ENCODE measurements around the gene PAGE1.

PAGE1 gene

GRCh38 chrX:49673394-49673793, 22.4 kb downstream of the PAGE1 start:
- Histone ChIP-seq H3K4me3 (ENCODE audit: low read depth, low read length, poor library complexity, severe bottlenecking) (no peak overlapping the region), H3K36me3 (ENCODE audit: insufficient read depth, low read length) (no peaks in the 10 kb centered on the region), H3K9me2 (ENCODE audit: low read depth, low read length) (no peaks in the 10 kb centered on the region), H4K20me1 (ENCODE audit: insufficient read depth, low read length) (no peaks in the 10 kb centered on the region), H3K27ac (ENCODE audit: low read depth, low read length, poor library complexity, severe bottlenecking) (no peak overlapping the region), H3K79me2 (ENCODE audit: insufficient read depth, low read length) (no peaks in the 10 kb centered on the region), H3K9me3 (ENCODE audit: low read length) (no peaks in the 10 kb centered on the region), H3K4me1 (ENCODE audit: insufficient read depth, low read length, severe bottlenecking) (no peaks in the 10 kb centered on the region), H3K4me2 (ENCODE audit: low read length) (no peak overlapping the region), H3K9ac (ENCODE audit: low read length) (no peak overlapping the region), H2AFZ (ENCODE audit: low read length) (no peak overlapping the region), H3K27me3 (ENCODE audit: insufficient read depth, low read length) (no peaks in the 10 kb centered on the region), H3F3A (ENCODE audit: insufficient read depth, low read length) (no peaks in the 10 kb centered on the region)
- TF ChIP-seq CTCF (IDR thresholded peaks at IDR 0.05; ENCODE audit: low read length) (no peak), EZH2 (IDR thresholded peaks at IDR 0.05; ENCODE audit: borderline replicate concordance, low read length) (no peak)

GRCh38 chrX:49664824-49665223, 31.0 kb downstream of the PAGE1 start:
- Histone ChIP-seq H3K4me2 (ENCODE audit: low read length) (no peak overlapping the region), H3K27me3 (ENCODE audit: insufficient read depth, low read length) (no peaks in the 10 kb centered on the region)

GRCh38 chrX:49661881-49662280, 33.9 kb downstream of the PAGE1 start:
- Histone ChIP-seq H2AFZ (ENCODE audit: low read length) (no peak overlapping the region), H3K79me2 (ENCODE audit: insufficient read depth, low read length) (no peaks in the 10 kb centered on the region), H3K4me2 (ENCODE audit: low read length) (no peak overlapping the region), H4K20me1 (ENCODE audit: insufficient read depth, low read length) (no peaks in the 10 kb centered on the region), H3K36me3 (ENCODE audit: insufficient read depth, low read length) (no peaks in the 10 kb centered on the region), H3K27me3 (ENCODE audit: insufficient read depth, low read length) (no peaks in the 10 kb centered on the region), H3K4me3 (ENCODE audit: low read depth, low read length, poor library complexity, severe bottlenecking) (no peak overlapping the region), H3K4me1 (ENCODE audit: insufficient read depth, low read length, severe bottlenecking) (no peaks in the 10 kb centered on the region), H3K27ac (ENCODE audit: low read depth, low read length, poor library complexity, severe bottlenecking) (no peak overlapping the region), H3K9me3 (ENCODE audit: low read length) (no peaks in the 10 kb centered on the region), H3K9me2 (ENCODE audit: low read depth, low read length) (no peaks in the 10 kb centered on the region), H3K9ac (ENCODE audit: low read length) (no peak overlapping the region), H3F3A (ENCODE audit: insufficient read depth, low read length) (no peaks in the 10 kb centered on the region)
- TF ChIP-seq EZH2 (IDR thresholded peaks at IDR 0.05; ENCODE audit: borderline replicate concordance, low read length) (no peak), CTCF (IDR thresholded peaks at IDR 0.05; ENCODE audit: low read length) (no peak)

More at GRCh38 chrX:49664824-49665223, 31.0 kb downstream of the PAGE1 start:
- Histone ChIP-seq H3K79me2 (ENCODE audit: insufficient read depth, low read length) (no peaks in the 10 kb centered on the region), H3K9me2 (ENCODE audit: low read depth, low read length) (no peaks in the 10 kb centered on the region), H3K4me1 (ENCODE audit: insufficient read depth, low read length, severe bottlenecking) (no peaks in the 10 kb centered on the region), H3K4me3 (ENCODE audit: low read depth, low read length, poor library complexity, severe bottlenecking) (no peak overlapping the region), H4K20me1 (ENCODE audit: insufficient read depth, low read length) (no peaks in the 10 kb centered on the region), H2AFZ (ENCODE audit: low read length) (no peak overlapping the region), H3K9me3 (ENCODE audit: low read length) (no peaks in the 10 kb centered on the region), H3F3A (ENCODE audit: insufficient read depth, low read length) (no peaks in the 10 kb centered on the region), H3K36me3 (ENCODE audit: insufficient read depth, low read length) (no peaks in the 10 kb centered on the region), H3K27ac (ENCODE audit: low read depth, low read length, poor library complexity, severe bottlenecking) (no peak overlapping the region), H3K9ac (ENCODE audit: low read length) (no peak overlapping the region)
- TF ChIP-seq EZH2 (IDR thresholded peaks at IDR 0.05; ENCODE audit: borderline replicate concordance, low read length) (no peak), CTCF (IDR thresholded peaks at IDR 0.05; ENCODE audit: low read length) (no peak)
